Measurements from ENCODE around the gene TUBD1. TPM values are rescaled to one million over a fixed set of nuclear protein-coding genes. Genes with fewer than 3 reads are reported as not detected.
A peak's percentile ranks its signal among the peaks of the same experiment; 100 is the strongest.

The TUBD1 gene
- total RNA-seq, 2 experiments from 2014 or later: 7.9 to 11.1 TPM

DNA sequence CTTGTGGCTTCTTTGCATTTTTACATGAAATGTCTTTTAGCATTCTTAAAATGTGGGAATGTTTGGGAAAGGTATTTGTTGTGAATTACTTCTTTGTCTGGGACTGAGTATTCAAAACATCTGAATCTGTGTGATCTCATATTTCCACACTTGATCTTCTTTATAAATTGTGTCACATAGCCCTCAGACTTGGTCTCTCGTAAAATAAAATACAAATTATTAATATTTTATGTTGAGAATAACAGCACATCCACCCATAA, 81.9 kb downstream of the TUBD1 start:
- ATAC-seq: no peak
- ChIA-PET POLR2A (no interaction called here), CTCF (no interaction called here)
- no peak for DNase-seq
- intact Hi-C loops (cut with micrococcal nuclease): no loop called here
- Mint-ChIP-seq H3K4me1 (ENCODE audit: low read depth) (peaks cover 25% of the 10 kb centered on the region), H3K36me3 (ENCODE audit: low read depth) (peaks cover 28% of the 10 kb centered on the region), H3K27me3 (no peaks in the 10 kb centered on the region), H3K9me3 (no peaks in the 10 kb centered on the region), H3K4me3 (no peak overlapping the region), H3K27ac (no peak overlapping the region)
- TF ChIP-seq, protein P1, sequence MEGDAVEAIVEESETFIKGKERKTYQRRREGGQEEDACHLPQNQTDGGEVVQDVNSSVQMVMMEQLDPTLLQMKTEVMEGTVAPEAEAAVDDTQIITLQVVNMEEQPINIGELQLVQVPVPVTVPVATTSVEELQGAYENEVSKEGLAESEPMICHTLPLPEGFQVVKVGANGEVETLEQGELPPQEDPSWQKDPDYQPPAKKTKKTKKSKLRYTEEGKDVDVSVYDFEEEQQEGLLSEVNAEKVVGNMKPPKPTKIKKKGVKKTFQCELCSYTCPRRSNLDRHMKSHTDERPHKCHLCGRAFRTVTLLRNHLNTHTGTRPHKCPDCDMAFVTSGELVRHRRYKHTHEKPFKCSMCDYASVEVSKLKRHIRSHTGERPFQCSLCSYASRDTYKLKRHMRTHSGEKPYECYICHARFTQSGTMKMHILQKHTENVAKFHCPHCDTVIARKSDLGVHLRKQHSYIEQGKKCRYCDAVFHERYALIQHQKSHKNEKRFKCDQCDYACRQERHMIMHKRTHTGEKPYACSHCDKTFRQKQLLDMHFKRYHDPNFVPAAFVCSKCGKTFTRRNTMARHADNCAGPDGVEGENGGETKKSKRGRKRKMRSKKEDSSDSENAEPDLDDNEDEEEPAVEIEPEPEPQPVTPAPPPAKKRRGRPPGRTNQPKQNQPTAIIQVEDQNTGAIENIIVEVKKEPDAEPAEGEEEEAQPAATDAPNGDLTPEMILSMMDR (IDR thresholded peaks at IDR 0.05): no peak

Small RNA genes within 50 kb of the gene (microRNA-seq; reads per million reads assigned to microRNA genes)
- gene MIR21 (ENCODE audit: borderline microRNAs expressed, borderline replicate concordance): 633,749 reads per million, percentile 100 among the genes with 10 or more reads in this experiment

Other genes starting within 250 kb of the TUBD1 start
- 10 to 100 TPM; 34.2 to 37.4 TPM for gene PTRH2, start 185.5 kb downstream of the TUBD1 start, total RNA-seq
- gene VMP1, start 185.3 kb downstream of the TUBD1 start, total RNA-seq: 100 to 1,000 TPM; 239 to 248 TPM
- 10 to 100 TPM; 39.9 to 44.2 TPM for gene RPS6KB1, start 178 bp upstream of the TUBD1 start, total RNA-seq
- 10 to 100 TPM; 20.7 to 23.7 TPM for gene RNFT1, start 71.8 kb upstream of the TUBD1 start, total RNA-seq
- gene HEATR6, start 186.0 kb upstream of the TUBD1 start, total RNA-seq: 10 to 100 TPM; 27.7 to 29.0 TPM

Measured in activated CD8-positive, alpha-beta T cell treated with anti-CD3 and anti-CD28 coated beads for 36 hours (primary cell).